Keratinocyte (primary cell): ENCODE measurements around the gene RNF14. TPM values are rescaled to one million over a fixed set of nuclear protein-coding genes. Genes with fewer than 3 reads are reported as not detected.
"Not testable (repeated sequence)": the region's sequence is repeated elsewhere in the genome, so short reads cannot be mapped to it uniquely, and the experiment has no call there.

Source experiments
- DNase-seq: peaks from one replicate; pipeline ENCODE4 v3.0.0-alpha.2; 2011; ENCODE audit warnings: low read depth, missing footprints, low spot score
- FAIRE-seq: peaks from 2 replicates; lab custom pipeline; 2011; peaks lifted over from hg19 to GRCh38; lab: Jason Lieb, UNC
- H2AFZ ChIP-seq: 2 replicates; pipeline ENCODE4 v1.6.0; 2012; ENCODE audit warnings: low read length, control low read depth, inconsistent platforms; ENCODE audit not compliant: control insufficient read depth
- H3K27ac ChIP-seq: 2 replicates; pipeline ENCODE4 v1.5.1; 2011; ENCODE audit warnings: low read length; ENCODE audit not compliant: control insufficient read depth, insufficient read depth
- H3K27me3 ChIP-seq: 3 replicates; pipeline ENCODE4 v1.6.0; 2011; ENCODE audit warnings: low read length; ENCODE audit not compliant: control insufficient read depth, insufficient read depth; ENCODE audit errors: extremely low read depth
- H3K36me3 ChIP-seq, 2 experiments: 2 replicates in 1 of 2; 3 replicates in 1 of 2; pipeline ENCODE4 v1.5.1; 2011; ENCODE audit warnings: low read length in 2 of 2, mild to moderate bottlenecking in 1 of 2; ENCODE audit not compliant: control insufficient read depth in 2 of 2, insufficient read depth in 2 of 2; ENCODE audit errors: extremely low read depth in 1 of 2
- H3K4me1 ChIP-seq: 3 replicates; pipeline ENCODE4 v1.5.1; 2011; ENCODE audit warnings: low read length; ENCODE audit not compliant: control insufficient read depth, insufficient read depth; ENCODE audit errors: extremely low read depth
- H3K4me2 ChIP-seq: 3 replicates; pipeline ENCODE4 v1.6.0; 2011; ENCODE audit warnings: low read depth, low read length; ENCODE audit not compliant: control insufficient read depth, insufficient read depth; ENCODE audit errors: extremely low read depth
- H3K4me3 ChIP-seq, 3 experiments: fragments of 200-600 bp in 1 of 3; sonication (generic) in 1 of 3; 2 replicates in 2 of 3; 3 replicates in 1 of 3; pipeline ENCODE4 v1.5.1; 2011 to 2016; ENCODE audit warnings: low read length in 3 of 3, mild to moderate bottlenecking in 3 of 3, control low read depth in 2 of 3, inconsistent platforms in 1 of 3, low read depth in 1 of 3, mixed read lengths in 1 of 3, mixed run types in 1 of 3, moderate library complexity in 1 of 3; ENCODE audit not compliant: control insufficient read depth in 2 of 3, insufficient read depth in 2 of 3; ENCODE audit errors: extremely low read depth in 1 of 3
- H3K79me2 ChIP-seq: 2 replicates; pipeline ENCODE4 v1.6.0; 2012; ENCODE audit warnings: low read length; ENCODE audit not compliant: control insufficient read depth, insufficient read depth
- H3K9ac ChIP-seq: 3 replicates; pipeline ENCODE4 v1.6.0; 2011; ENCODE audit warnings: low read length; ENCODE audit not compliant: control insufficient read depth, insufficient read depth; ENCODE audit errors: extremely low read depth
- H3K9me1 ChIP-seq: 3 replicates; pipeline ENCODE4 v1.6.0; 2011; ENCODE audit warnings: low read length; ENCODE audit not compliant: control insufficient read depth, insufficient read depth; ENCODE audit errors: extremely low read depth
- H3K9me3 ChIP-seq: 2 replicates; pipeline ENCODE4 v1.5.1; 2012; ENCODE audit warnings: low read depth, low read length; ENCODE audit not compliant: control insufficient read depth
- H4K20me1 ChIP-seq: 3 replicates; pipeline ENCODE4 v1.6.0; 2011; ENCODE audit warnings: low read length; ENCODE audit not compliant: control insufficient read depth, insufficient read depth; ENCODE audit errors: extremely low read depth
- CTCF ChIP-seq, 3 experiments: IDR thresholded peaks in 1 of 3; conservative IDR thresholded peaks in 1 of 3; optimal IDR thresholded peaks in 1 of 3; 2 replicates in 2 of 3; 3 replicates in 1 of 3; pipeline versions ENCODE3 to v1.5.1; 2011; ENCODE audit warnings: low read length in 3 of 3, mild to moderate bottlenecking in 3 of 3, moderate library complexity in 2 of 3, control low read depth in 1 of 3, inconsistent platforms in 1 of 3; ENCODE audit not compliant: insufficient read depth in 2 of 3; ENCODE audit errors: extremely low read depth in 1 of 3
- EZH2 ChIP-seq: IDR thresholded peaks from one replicate; pipeline ENCODE4 v1.6.1; 2012; ENCODE audit warnings: inconsistent platforms, mild to moderate bottlenecking, low read length, moderate library complexity
- dilution Hi-C: fragments of 300-500 bp; cut with MboI; formaldehyde crosslinking; loops from one replicate; pipeline ENCODE4 v1.7.0; 2020; ENCODE audit warnings: low sequenced_read_pairs; ENCODE audit not compliant: extremely low pct_ligation_motif_present
- polyA plus RNA-seq, 5 experiments: library from polyadenylated mRNA; depleted of rRNA in 3 of 5; stranded (reverse) in 3 of 5; stranded (forward) in 1 of 5; unstranded in 1 of 5; fragments of >200 nt; gene quantifications; 1 replicate in 1 of 5; 2 replicates in 3 of 5; 3 replicates in 1 of 5; pipeline versions ENCODE4 v1.2.1 to v1.2.3, GENCODE V29; 2011 to 2012; ENCODE audit warnings: missing spikeins in 2 of 5, low read depth in 1 of 5, low replicate concordance in 1 of 5

Gene RNF14
- polyA plus RNA-seq, 1 donor (not counting 4 experiments of a cell fraction or from before 2014, with no cell fraction given) = 65.8 TPM

GRCh38 chr5:142032747-142033631, 64.1 kb downstream of the RNF14 start:
- Histone ChIP-seq H3K9me1 (no peaks in the 10 kb centered on the region), H2AFZ (no peak overlapping the region), H4K20me1 (no peaks in the 10 kb centered on the region), H3K79me2 (no peaks in the 10 kb centered on the region), H3K36me3 (no peaks in the 10 kb centered on the region), H3K27me3 (peaks cover 4% of the 10 kb centered on the region), H3K27ac (no peak overlapping the region), H3K4me3 (no peak overlapping the region), H3K4me1 (no peaks in the 10 kb centered on the region), H3K9me3 (no peaks in the 10 kb centered on the region), H3K4me2 (no peak overlapping the region), H3K9ac (no peak overlapping the region)
- no peak for FAIRE-seq
- TF ChIP-seq CTCF (optimal IDR thresholded peaks at IDR 0.05 in 1 of 3, IDR thresholded peaks at IDR 0.05 in 1 of 3, conservative IDR thresholded peaks at IDR 0.05 in 1 of 3; ENCODE audit: extremely low read depth in 1 of 3, insufficient read depth in 2 of 3, low read length in 3 of 3) (no peak), EZH2 (no peak)
- no peak for DNase-seq
- dilution Hi-C loops = no loop called here

- dilution Hi-C loops, H3K36me3 ChIP-seq, FAIRE-seq: not testable (repeated sequence)
Measured at GRCh38 chr5:142033632-142034567, 65.0 kb downstream of the RNF14 start.

More at GRCh38 chr5:142033632-142034567, 65.0 kb downstream of the RNF14 start:
- not testable (repeated sequence) for H3K9ac ChIP-seq, H3K4me2 ChIP-seq, H3K9me3 ChIP-seq, H2AFZ ChIP-seq, H3K4me1 ChIP-seq, H4K20me1 ChIP-seq, H3K27me3 ChIP-seq, DNase-seq, H3K27ac ChIP-seq, H3K9me1 ChIP-seq, H3K4me3 ChIP-seq, H3K79me2 ChIP-seq
